ENCODE results near the gene CSNK2A1. TPM values are rescaled to one million over a fixed set of nuclear protein-coding genes. Genes with fewer than 3 reads are reported as not detected.

Gene CSNK2A1
- total and polyA plus RNA-seq, 4 donors = 17.0 to 60.3 (median 39.7) TPM

GRCh38 chr20:537983-538382 lies 5.6 kb downstream of the CSNK2A1 start:
- Histone ChIP-seq H3K9me3 (ENCODE audit: control insufficient read depth in 4 of 4, low read length in 3 of 4) (no peaks in the 10 kb centered on the region), H3K9ac (ENCODE audit: low read depth in 1 of 2, low read length in 2 of 2) (no peak overlapping the region), H3K4me1 (ENCODE audit: control insufficient read depth in 4 of 4, insufficient read depth in 4 of 4, low read length in 3 of 4) (peaks cover 15 to 54% (median 29%) of the 10 kb centered on the region in 4 donors), H3K36me3 (ENCODE audit: control insufficient read depth in 4 of 4, insufficient read depth in 3 of 4, low read depth in 1 of 4, low read length in 3 of 4) (no peaks in the 10 kb centered on the region), H3K27ac (ENCODE audit: low read depth in 1 of 2, low read length in 2 of 2) (no peak overlapping the region), H3K4me3 (ENCODE audit: low read depth in 1 of 3, low read length in 3 of 3) (no peak overlapping the region), H3K27me3 (ENCODE audit: control insufficient read depth in 4 of 4, insufficient read depth in 4 of 4, low read length in 3 of 4) (no peaks in the 10 kb centered on the region)
- TF ChIP-seq TAF1 (conservative IDR thresholded peaks at IDR 0.05) = no peak
- no peak for TF ChIP-seq FOXA1 (IDR thresholded peaks at IDR 0.05)
- TF ChIP-seq HNF4G (IDR thresholded peaks at IDR 0.05) = no peak
- TF ChIP-seq RAD21 (IDR thresholded peaks at IDR 0.05) = no peak
- TF ChIP-seq EGR1 (IDR thresholded peaks at IDR 0.05; ENCODE audit: low read depth in 2 of 2) = no peak
- no peak for TF ChIP-seq SP1 (IDR thresholded peaks at IDR 0.05)
- TF ChIP-seq HNF4A (conservative IDR thresholded peaks at IDR 0.05) = no peak
- TF ChIP-seq GABPA (IDR thresholded peaks at IDR 0.05 in 1 of 2, conservative IDR thresholded peaks at IDR 0.05 in 1 of 2) = no peak
- TF ChIP-seq ATF3 (IDR thresholded peaks at IDR 0.05) = no peak
- TF ChIP-seq NR2F2 (IDR thresholded peaks at IDR 0.05) = no peak
- TF ChIP-seq, protein P1, sequence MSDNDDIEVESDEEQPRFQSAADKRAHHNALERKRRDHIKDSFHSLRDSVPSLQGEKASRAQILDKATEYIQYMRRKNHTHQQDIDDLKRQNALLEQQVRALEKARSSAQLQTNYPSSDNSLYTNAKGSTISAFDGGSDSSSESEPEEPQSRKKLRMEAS (IDR thresholded peaks at IDR 0.05) = no peak
- TF ChIP-seq REST (IDR thresholded peaks at IDR 0.05) = no peak
- no peak for TF ChIP-seq FOXA2 (IDR thresholded peaks at IDR 0.05)
- TF ChIP-seq, protein P2, sequence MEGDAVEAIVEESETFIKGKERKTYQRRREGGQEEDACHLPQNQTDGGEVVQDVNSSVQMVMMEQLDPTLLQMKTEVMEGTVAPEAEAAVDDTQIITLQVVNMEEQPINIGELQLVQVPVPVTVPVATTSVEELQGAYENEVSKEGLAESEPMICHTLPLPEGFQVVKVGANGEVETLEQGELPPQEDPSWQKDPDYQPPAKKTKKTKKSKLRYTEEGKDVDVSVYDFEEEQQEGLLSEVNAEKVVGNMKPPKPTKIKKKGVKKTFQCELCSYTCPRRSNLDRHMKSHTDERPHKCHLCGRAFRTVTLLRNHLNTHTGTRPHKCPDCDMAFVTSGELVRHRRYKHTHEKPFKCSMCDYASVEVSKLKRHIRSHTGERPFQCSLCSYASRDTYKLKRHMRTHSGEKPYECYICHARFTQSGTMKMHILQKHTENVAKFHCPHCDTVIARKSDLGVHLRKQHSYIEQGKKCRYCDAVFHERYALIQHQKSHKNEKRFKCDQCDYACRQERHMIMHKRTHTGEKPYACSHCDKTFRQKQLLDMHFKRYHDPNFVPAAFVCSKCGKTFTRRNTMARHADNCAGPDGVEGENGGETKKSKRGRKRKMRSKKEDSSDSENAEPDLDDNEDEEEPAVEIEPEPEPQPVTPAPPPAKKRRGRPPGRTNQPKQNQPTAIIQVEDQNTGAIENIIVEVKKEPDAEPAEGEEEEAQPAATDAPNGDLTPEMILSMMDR (IDR thresholded peaks at IDR 0.05; ENCODE audit: low read depth, low read length, missing input control) = no peak
- TF ChIP-seq RXRA (IDR thresholded peaks at IDR 0.05) = no peak
- TF ChIP-seq, protein P3, sequence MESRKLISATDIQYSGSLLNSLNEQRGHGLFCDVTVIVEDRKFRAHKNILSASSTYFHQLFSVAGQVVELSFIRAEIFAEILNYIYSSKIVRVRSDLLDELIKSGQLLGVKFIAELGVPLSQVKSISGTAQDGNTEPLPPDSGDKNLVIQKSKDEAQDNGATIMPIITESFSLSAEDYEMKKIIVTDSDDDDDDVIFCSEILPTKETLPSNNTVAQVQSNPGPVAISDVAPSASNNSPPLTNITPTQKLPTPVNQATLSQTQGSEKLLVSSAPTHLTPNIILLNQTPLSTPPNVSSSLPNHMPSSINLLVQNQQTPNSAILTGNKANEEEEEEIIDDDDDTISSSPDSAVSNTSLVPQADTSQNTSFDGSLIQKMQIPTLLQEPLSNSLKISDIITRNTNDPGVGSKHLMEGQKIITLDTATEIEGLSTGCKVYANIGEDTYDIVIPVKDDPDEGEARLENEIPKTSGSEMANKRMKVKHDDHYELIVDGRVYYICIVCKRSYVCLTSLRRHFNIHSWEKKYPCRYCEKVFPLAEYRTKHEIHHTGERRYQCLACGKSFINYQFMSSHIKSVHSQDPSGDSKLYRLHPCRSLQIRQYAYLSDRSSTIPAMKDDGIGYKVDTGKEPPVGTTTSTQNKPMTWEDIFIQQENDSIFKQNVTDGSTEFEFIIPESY (IDR thresholded peaks at IDR 0.05) = no peak
- no peak for TF ChIP-seq YY1 (IDR thresholded peaks at IDR 0.05)
- TF ChIP-seq JUND (IDR thresholded peaks at IDR 0.05) = no peak
- 92% methylated on average over 6 of the region's 6 CpGs for WGBS
- DNase-seq (ENCODE audit: low spot score) = no peak
